ENCODE data around the gene CRYBG1.

Gene CRYBG1

GRCh38 chr6:106490436-106490835 lies 129.9 kb downstream of the CRYBG1 start:
- DNase-seq (ENCODE audit: low spot score): no peak
- in situ Hi-C loops (cut with MboI; ENCODE audit: low pct_unique_long_range_greater_than_20kb, low sequenced_read_pairs, unreplicated experiment): no loop called here
- TF ChIP-seq CTCF (IDR thresholded peaks at IDR 0.05; ENCODE audit: extremely low read depth, insufficient read depth, missing control alignments): no peak

GRCh38 chr6:106490974-106491373 lies 130.5 kb downstream of the CRYBG1 start:
- no peak for DNase-seq (ENCODE audit: low spot score)
- no peak for TF ChIP-seq CTCF (IDR thresholded peaks at IDR 0.05; ENCODE audit: extremely low read depth, insufficient read depth, missing control alignments)
- in situ Hi-C loops (cut with MboI; ENCODE audit: low pct_unique_long_range_greater_than_20kb, low sequenced_read_pairs, unreplicated experiment): no loop called here

GRCh38 chr6:106495014-106495413 lies 134.5 kb downstream of the CRYBG1 start:
- no peak for DNase-seq (ENCODE audit: low spot score)
- in situ Hi-C loops (cut with MboI; ENCODE audit: low pct_unique_long_range_greater_than_20kb, low sequenced_read_pairs, unreplicated experiment): no loop called here
- no peak for TF ChIP-seq CTCF (IDR thresholded peaks at IDR 0.05; ENCODE audit: extremely low read depth, insufficient read depth, missing control alignments)

- DNase-seq (ENCODE audit: low spot score): no peak
- TF ChIP-seq CTCF (IDR thresholded peaks at IDR 0.05; ENCODE audit: extremely low read depth, insufficient read depth, missing control alignments): no peak
- in situ Hi-C loops (cut with MboI; ENCODE audit: low pct_unique_long_range_greater_than_20kb, low sequenced_read_pairs, unreplicated experiment): no loop called here
Measured at GRCh38 chr6:106496823-106497222, 136.3 kb downstream of the CRYBG1 start.

GRCh38 chr6:106501960-106502371 lies 141.4 kb downstream of the CRYBG1 start:
- no peak for DNase-seq (ENCODE audit: low spot score)
- TF ChIP-seq CTCF (IDR thresholded peaks at IDR 0.05; ENCODE audit: extremely low read depth, insufficient read depth, missing control alignments): no peak
- in situ Hi-C loops (cut with MboI; ENCODE audit: low pct_unique_long_range_greater_than_20kb, low sequenced_read_pairs, unreplicated experiment): no loop called here

- in situ Hi-C loops (cut with MboI; ENCODE audit: low pct_unique_long_range_greater_than_20kb, low sequenced_read_pairs, unreplicated experiment): no loop called here
- no peak for TF ChIP-seq CTCF (IDR thresholded peaks at IDR 0.05; ENCODE audit: extremely low read depth, insufficient read depth, missing control alignments)
Measured at GRCh38 chr6:106502559-106502958, 142.0 kb downstream of the CRYBG1 start.

GRCh38 chr6:106508277-106508676 lies 147.8 kb downstream of the CRYBG1 start:
- in situ Hi-C loops (cut with MboI; ENCODE audit: low pct_unique_long_range_greater_than_20kb, low sequenced_read_pairs, unreplicated experiment): no loop called here

More at GRCh38 chr6:106502559-106502958, 142.0 kb downstream of the CRYBG1 start:
- DNase-seq (ENCODE audit: low spot score): no peak

More at GRCh38 chr6:106508277-106508676, 147.8 kb downstream of the CRYBG1 start:
- no peak for TF ChIP-seq CTCF (IDR thresholded peaks at IDR 0.05; ENCODE audit: extremely low read depth, insufficient read depth, missing control alignments)
- DNase-seq (ENCODE audit: low spot score): no peak

Data from GM13977 (cell line).